Gastroesophageal sphincter (tissue), 3 donors: Measurements from ENCODE around the gene RANBP1.

Experiments
- POLR2A ChIP-seq, 2 donors: fragments of 450-650 bp; IDR thresholded peaks; one replicate each; pipeline ENCODE4 v1.6.1; 2017; ENCODE audit warnings: antibody characterized with exemption in 2 of 2, mild to moderate bottlenecking in 2 of 2, moderate library complexity in 1 of 2
- TF ChIP-seq, protein P1 (sequence below), 4 experiments: fragments of 200-600 bp in 2 of 4; fragments of 450-650 bp in 2 of 4; sonication (generic) in 1 of 4; IDR thresholded peaks; one replicate each; pipeline ENCODE4 v1.5.1; 2017 to 2019; ENCODE audit warnings: antibody characterized with exemption in 4 of 4, mild to moderate bottlenecking in 2 of 4, moderate library complexity in 2 of 4

GRCh38 chr22:20068640-20069039, 47.3 kb upstream of the RANBP1 start:
- TF ChIP-seq, protein P1, sequence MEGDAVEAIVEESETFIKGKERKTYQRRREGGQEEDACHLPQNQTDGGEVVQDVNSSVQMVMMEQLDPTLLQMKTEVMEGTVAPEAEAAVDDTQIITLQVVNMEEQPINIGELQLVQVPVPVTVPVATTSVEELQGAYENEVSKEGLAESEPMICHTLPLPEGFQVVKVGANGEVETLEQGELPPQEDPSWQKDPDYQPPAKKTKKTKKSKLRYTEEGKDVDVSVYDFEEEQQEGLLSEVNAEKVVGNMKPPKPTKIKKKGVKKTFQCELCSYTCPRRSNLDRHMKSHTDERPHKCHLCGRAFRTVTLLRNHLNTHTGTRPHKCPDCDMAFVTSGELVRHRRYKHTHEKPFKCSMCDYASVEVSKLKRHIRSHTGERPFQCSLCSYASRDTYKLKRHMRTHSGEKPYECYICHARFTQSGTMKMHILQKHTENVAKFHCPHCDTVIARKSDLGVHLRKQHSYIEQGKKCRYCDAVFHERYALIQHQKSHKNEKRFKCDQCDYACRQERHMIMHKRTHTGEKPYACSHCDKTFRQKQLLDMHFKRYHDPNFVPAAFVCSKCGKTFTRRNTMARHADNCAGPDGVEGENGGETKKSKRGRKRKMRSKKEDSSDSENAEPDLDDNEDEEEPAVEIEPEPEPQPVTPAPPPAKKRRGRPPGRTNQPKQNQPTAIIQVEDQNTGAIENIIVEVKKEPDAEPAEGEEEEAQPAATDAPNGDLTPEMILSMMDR (IDR thresholded peaks at IDR 0.05), result no peak
- no peak for TF ChIP-seq POLR2A (IDR thresholded peaks at IDR 0.05)
